ENCODE data around the gene GABRB1. TPM values are rescaled to one million over a fixed set of nuclear protein-coding genes. Genes with fewer than 3 reads are reported as not detected.

The GABRB1 gene
- total RNA-seq, 1 experiment from 2014 or later: not detected

DNA sequence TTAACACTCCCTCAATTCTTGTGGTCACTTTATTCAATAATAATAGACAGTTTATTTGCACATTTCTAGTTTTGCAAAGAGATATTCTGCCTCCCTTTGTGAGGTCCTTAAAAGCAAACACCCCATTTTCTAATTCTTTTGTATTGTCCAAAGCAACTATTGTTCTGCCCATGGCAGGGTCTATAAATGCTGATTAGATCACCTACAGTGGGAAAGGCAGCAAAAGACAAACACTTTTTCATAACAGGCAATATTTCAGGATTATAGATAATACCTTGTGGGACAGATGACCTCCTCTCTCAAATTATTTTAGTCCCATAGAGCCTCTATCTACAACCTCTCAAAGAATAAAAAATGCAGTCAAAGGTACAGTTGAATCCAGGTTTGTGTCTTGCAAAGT lies 403.6 kb downstream of the GABRB1 start:
- ChIA-PET RAD21 (ENCODE audit: low non-redundant PET in 1 of 2, low total read pairs in 2 of 2, uncharacterized antibody in 2 of 2, unreplicated experiment in 2 of 2) (no interaction called here), CTCF (no interaction called here), POLR2A (no interaction called here)
- ATAC-seq: no peak
- Histone ChIP-seq H3K79me2 (ENCODE audit: insufficient read depth, low read length) (no peaks in the 10 kb centered on the region), H2AFZ (ENCODE audit: low read depth, low read length, poor library complexity, severe bottlenecking) (no peak overlapping the region), H3K9me2 (ENCODE audit: insufficient read depth) (no peaks in the 10 kb centered on the region), H3K9me3 (ENCODE audit: control insufficient read depth in 1 of 2, insufficient read depth in 1 of 2, low read depth in 1 of 2, low read length in 2 of 2) (no peaks in the 10 kb centered on the region), H3K27ac (ENCODE audit: low read depth, low read length) (no peak overlapping the region), H3K4me3 (replicated peaks in 1 of 2; ENCODE audit: low read depth in 1 of 2, low read length in 2 of 2) (no peak overlapping the region), H3K36me3 (ENCODE audit: control insufficient read depth in 1 of 2, insufficient read depth in 2 of 2, low read length in 2 of 2) (no peaks in the 10 kb centered on the region), H3K9ac (ENCODE audit: low read length) (no peak overlapping the region), H4K20me1 (ENCODE audit: insufficient read depth) (no peaks in the 10 kb centered on the region), H3K4me2 (ENCODE audit: low read length) (no peak overlapping the region), H3K4me1 (ENCODE audit: control insufficient read depth in 1 of 2, insufficient read depth in 2 of 2, low read length in 2 of 2) (no peaks in the 10 kb centered on the region), H3K27me3 (ENCODE audit: insufficient read depth, low read length) (no peaks in the 10 kb centered on the region)
- no TSS peak for BruUV-seq (replicated peaks)
- intact Hi-C loops (cut with micrococcal nuclease): no loop called here
- no peak for DNase-seq (ENCODE audit: low read depth, low spot score)
- no peak for TF ChIP-seq TCF7L2 (IDR thresholded peaks at IDR 0.05; ENCODE audit: borderline replicate concordance, extremely low read depth, insufficient read depth, insufficient read length)
- no peak for TF ChIP-seq SRF (IDR thresholded peaks at IDR 0.05; ENCODE audit: low read depth)
- TF ChIP-seq SIN3A (IDR thresholded peaks at IDR 0.05; ENCODE audit: low read depth): no peak
- TF ChIP-seq, protein P1, sequence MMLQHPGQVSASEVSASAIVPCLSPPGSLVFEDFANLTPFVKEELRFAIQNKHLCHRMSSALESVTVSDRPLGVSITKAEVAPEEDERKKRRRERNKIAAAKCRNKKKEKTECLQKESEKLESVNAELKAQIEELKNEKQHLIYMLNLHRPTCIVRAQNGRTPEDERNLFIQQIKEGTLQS (IDR thresholded peaks at IDR 0.05): no peak

DNA sequence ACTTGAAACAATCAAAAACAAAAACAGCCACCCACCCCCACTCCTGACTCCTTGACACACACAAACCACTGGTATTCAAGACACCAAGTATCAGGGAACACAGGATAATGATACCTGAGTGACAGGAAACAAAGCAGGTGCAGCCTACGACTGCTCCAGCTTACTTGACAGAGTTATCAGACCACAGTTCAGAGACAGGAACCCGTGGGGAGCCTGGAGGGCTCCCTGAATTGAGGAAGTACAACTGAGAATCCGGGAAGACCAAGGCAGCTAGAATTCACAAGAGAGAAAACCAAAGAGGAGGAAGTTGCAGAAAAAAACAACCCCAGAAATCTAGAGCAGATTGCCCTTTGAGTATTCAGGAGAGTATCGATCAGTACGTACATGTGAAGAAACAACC lies 411.6 kb downstream of the GABRB1 start:
- POLR2A ChIA-PET: no interaction called here
- Histone ChIP-seq H3K4me3 (replicated peaks in 1 of 2; ENCODE audit: low read depth in 1 of 2, low read length in 2 of 2) (no peak overlapping the region), H3K36me3 (ENCODE audit: control insufficient read depth in 1 of 2, insufficient read depth in 2 of 2, low read length in 2 of 2) (no peaks in the 10 kb centered on the region), H3K4me2 (ENCODE audit: low read length) (no peak overlapping the region), H3K27me3 (ENCODE audit: insufficient read depth, low read length) (no peaks in the 10 kb centered on the region), H3K79me2 (ENCODE audit: insufficient read depth, low read length) (no peaks in the 10 kb centered on the region), H3K9me2 (ENCODE audit: insufficient read depth) (no peaks in the 10 kb centered on the region), H4K20me1 (ENCODE audit: insufficient read depth) (no peaks in the 10 kb centered on the region), H3K9ac (ENCODE audit: low read length) (no peak overlapping the region), H3K27ac (ENCODE audit: low read depth, low read length) (no peak overlapping the region), H2AFZ (ENCODE audit: low read depth, low read length, poor library complexity, severe bottlenecking) (no peak overlapping the region), H3K4me1 (ENCODE audit: control insufficient read depth in 1 of 2, insufficient read depth in 2 of 2, low read length in 2 of 2) (no peaks in the 10 kb centered on the region), H3K9me3 (ENCODE audit: control insufficient read depth in 1 of 2, insufficient read depth in 1 of 2, low read depth in 1 of 2, low read length in 2 of 2) (no peaks in the 10 kb centered on the region)
- DNase-seq (ENCODE audit: low read depth, low spot score) (no peak), ATAC-seq (no peak)
- RAD21 ChIA-PET (ENCODE audit: low non-redundant PET in 1 of 2, low total read pairs in 2 of 2, uncharacterized antibody in 2 of 2, unreplicated experiment in 2 of 2): no interaction called here
- no TSS peak for BruUV-seq (replicated peaks)
- intact Hi-C loops (cut with micrococcal nuclease): no loop called here
- CTCF ChIA-PET: no interaction called here
- no peak for TF ChIP-seq EZH2 (IDR thresholded peaks at IDR 0.05)
- TF ChIP-seq CBX3 (IDR thresholded peaks at IDR 0.05; ENCODE audit: low read depth): no peak
- TF ChIP-seq RAD21 (IDR thresholded peaks at IDR 0.05; ENCODE audit: low read depth): no peak
- TF ChIP-seq TCF7L2 (IDR thresholded peaks at IDR 0.05; ENCODE audit: borderline replicate concordance, extremely low read depth, insufficient read depth, insufficient read length): no peak
- no peak for TF ChIP-seq SRF (IDR thresholded peaks at IDR 0.05; ENCODE audit: low read depth)
- no peak for TF ChIP-seq ELF1 (IDR thresholded peaks at IDR 0.05; ENCODE audit: borderline replicate concordance, low read depth)
- no peak for TF ChIP-seq POLR2AphosphoS5 (IDR thresholded peaks at IDR 0.05; ENCODE audit: low read depth, low read length)
- TF ChIP-seq, protein P2, sequence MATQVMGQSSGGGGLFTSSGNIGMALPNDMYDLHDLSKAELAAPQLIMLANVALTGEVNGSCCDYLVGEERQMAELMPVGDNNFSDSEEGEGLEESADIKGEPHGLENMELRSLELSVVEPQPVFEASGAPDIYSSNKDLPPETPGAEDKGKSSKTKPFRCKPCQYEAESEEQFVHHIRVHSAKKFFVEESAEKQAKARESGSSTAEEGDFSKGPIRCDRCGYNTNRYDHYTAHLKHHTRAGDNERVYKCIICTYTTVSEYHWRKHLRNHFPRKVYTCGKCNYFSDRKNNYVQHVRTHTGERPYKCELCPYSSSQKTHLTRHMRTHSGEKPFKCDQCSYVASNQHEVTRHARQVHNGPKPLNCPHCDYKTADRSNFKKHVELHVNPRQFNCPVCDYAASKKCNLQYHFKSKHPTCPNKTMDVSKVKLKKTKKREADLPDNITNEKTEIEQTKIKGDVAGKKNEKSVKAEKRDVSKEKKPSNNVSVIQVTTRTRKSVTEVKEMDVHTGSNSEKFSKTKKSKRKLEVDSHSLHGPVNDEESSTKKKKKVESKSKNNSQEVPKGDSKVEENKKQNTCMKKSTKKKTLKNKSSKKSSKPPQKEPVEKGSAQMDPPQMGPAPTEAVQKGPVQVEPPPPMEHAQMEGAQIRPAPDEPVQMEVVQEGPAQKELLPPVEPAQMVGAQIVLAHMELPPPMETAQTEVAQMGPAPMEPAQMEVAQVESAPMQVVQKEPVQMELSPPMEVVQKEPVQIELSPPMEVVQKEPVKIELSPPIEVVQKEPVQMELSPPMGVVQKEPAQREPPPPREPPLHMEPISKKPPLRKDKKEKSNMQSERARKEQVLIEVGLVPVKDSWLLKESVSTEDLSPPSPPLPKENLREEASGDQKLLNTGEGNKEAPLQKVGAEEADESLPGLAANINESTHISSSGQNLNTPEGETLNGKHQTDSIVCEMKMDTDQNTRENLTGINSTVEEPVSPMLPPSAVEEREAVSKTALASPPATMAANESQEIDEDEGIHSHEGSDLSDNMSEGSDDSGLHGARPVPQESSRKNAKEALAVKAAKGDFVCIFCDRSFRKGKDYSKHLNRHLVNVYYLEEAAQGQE (IDR thresholded peaks at IDR 0.05; ENCODE audit: low read depth): no peak
- TF ChIP-seq ZFX (IDR thresholded peaks at IDR 0.05): no peak
- no peak for TF ChIP-seq SP1 (IDR thresholded peaks at IDR 0.05; ENCODE audit: low read depth)
- no peak for TF ChIP-seq JUND (IDR thresholded peaks at IDR 0.05)
- TF ChIP-seq EZH2phosphoT487 (IDR thresholded peaks at IDR 0.05; ENCODE audit: borderline replicate concordance): no peak
- TF ChIP-seq FOSL1 (IDR thresholded peaks at IDR 0.05; ENCODE audit: low read depth): no peak
- no peak for TF ChIP-seq ZNF274 (IDR thresholded peaks at IDR 0.05; ENCODE audit: low read depth, low read length)
- no peak for TF ChIP-seq POLR2A (IDR thresholded peaks at IDR 0.05; ENCODE audit: borderline replicate concordance, extremely low read depth, insufficient read depth, insufficient read length)
- TF ChIP-seq SIN3A (IDR thresholded peaks at IDR 0.05; ENCODE audit: low read depth): no peak
- no peak for TF ChIP-seq ZBTB33 (IDR thresholded peaks at IDR 0.05; ENCODE audit: extremely low read depth, insufficient replicate concordance, low read length)

All from HCT116 (cell line).